Left cardiac atrium (tissue), 4 donors: Measurements from ENCODE around the gene PLCG1. TPM values are rescaled to one million over a fixed set of nuclear protein-coding genes. Genes with fewer than 3 reads are reported as not detected.

Experiments
- ATAC-seq, 2 donors: fragments of 200-7000 bp; cut with Tn5 transposase; one replicate each; pipeline ENCODE4 v1.9.1; 2020; ENCODE audit warnings: mild to moderate bottlenecking in 2 of 2, moderate library complexity in 2 of 2
- DNase-seq: peaks from one replicate; pipeline ENCODE4 v3.0.0-alpha.2; 2020
- intact Hi-C, 2 donors: fragments of 100-400 bp; cut with DNase I; formaldehyde crosslinking; loops; one replicate each; pipeline versions ENCODE4 v1.14.1 to v1.15.1; 2022 to 2023
- total RNA-seq, 2 donors: library from RNA; stranded (reverse); fragmentation: NEBNext Ultra II Directional; extraction: Animal tissue kit (Norgen Biotek cat#: 25700); gene quantifications; one replicate each; pipeline ENCODE4 v1.2.1, GENCODE V29; 2021
- donor health status: DM: no; HTN: yes; CAD: no.
- donor health status: DM: no; HTN: yes; CAD: no; lungs with severe emphysema.
- donor health status: DM: yes; HTN: yes; CAD: no.
- donor health status: Dilated cardiomyopathy.

Gene PLCG1
- total RNA-seq, 2 donors from 2014 or later: 40.0 to 64.8 TPM

GRCh38 chr20:41158082-41158625, 20.8 kb downstream of the PLCG1 start:
- DNase-seq: no peak
- intact Hi-C loops: no loop called here
- no peak for ATAC-seq

- ATAC-seq: no peak
- intact Hi-C loops: no loop called here
- DNase-seq: no peak
Measured at GRCh38 chr20:41159547-41159946, 22.2 kb downstream of the PLCG1 start.

GRCh38 chr20:41160686-41161085, 23.3 kb downstream of the PLCG1 start:
- intact Hi-C loops: no loop called here
- DNase-seq (no peak), ATAC-seq (no peak)

- intact Hi-C loops: no loop called here
- ATAC-seq: no peak
Measured at GRCh38 chr20:41161886-41162285, 24.5 kb downstream of the PLCG1 start.

GRCh38 chr20:41162396-41162795, 25.1 kb downstream of the PLCG1 start:
- ATAC-seq (no peak), DNase-seq (no peak)
- intact Hi-C loops: no loop called here

More at GRCh38 chr20:41161886-41162285, 24.5 kb downstream of the PLCG1 start:
- DNase-seq: no peak

DNA sequence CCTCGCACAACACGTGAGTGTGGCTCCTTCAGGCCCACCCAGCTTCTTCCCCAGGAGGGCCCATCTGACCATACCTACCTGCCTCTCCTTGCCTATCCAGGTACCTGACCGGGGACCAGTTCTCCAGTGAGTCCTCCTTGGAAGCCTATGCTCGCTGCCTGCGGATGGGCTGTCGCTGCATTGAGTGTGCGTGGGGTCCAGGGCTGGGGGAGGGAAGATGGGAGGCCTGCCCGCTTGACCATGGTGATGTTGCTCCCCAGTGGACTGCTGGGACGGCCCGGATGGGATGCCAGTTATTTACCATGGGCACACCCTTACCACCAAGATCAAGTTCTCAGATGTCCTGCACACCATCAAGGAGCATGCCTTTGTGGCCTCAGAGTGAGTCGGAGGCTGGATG, 26.5 kb downstream of the PLCG1 start:
- intact Hi-C loops: no loop called here
- ATAC-seq: no peak
- no peak for DNase-seq

DNA sequence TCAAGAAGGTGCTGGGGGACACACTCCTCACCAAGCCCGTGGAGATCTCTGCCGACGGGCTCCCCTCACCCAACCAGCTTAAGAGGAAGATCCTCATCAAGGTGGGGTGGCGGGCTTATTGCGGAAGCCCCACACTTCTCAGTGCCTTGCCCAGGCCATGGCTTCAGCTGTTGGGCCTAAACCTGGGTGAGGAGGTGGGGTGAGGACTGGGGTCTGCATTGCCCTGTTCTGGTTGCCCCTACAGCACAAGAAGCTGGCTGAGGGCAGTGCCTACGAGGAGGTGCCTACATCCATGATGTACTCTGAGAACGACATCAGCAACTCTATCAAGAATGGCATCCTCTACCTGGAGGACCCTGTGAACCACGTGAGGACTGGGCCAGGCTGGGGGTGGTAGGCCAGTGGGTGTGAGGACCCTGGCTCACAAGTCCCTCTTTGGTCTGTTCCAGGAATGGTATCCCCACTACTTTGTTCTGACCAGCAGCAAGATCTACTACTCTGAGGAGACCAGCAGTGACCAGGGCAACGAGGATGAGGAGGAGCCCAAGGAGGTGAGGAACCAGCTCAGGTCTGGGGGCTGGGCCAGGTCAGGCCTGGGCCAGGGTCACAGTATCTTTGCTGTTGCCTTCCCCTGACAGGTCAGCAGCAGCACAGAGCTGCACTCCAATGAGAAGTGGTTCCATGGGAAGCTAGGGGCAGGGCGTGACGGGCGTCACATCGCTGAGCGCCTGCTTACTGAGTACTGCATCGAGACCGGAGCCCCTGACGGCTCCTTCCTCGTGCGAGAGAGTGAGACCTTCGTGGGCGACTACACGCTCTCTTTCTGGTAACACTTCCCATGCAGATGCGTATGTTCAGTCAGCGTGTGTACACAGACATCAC, 27.9 kb downstream of the PLCG1 start:
- DNase-seq (no peak), ATAC-seq (no peak)
- intact Hi-C loops: no loop called here

DNA sequence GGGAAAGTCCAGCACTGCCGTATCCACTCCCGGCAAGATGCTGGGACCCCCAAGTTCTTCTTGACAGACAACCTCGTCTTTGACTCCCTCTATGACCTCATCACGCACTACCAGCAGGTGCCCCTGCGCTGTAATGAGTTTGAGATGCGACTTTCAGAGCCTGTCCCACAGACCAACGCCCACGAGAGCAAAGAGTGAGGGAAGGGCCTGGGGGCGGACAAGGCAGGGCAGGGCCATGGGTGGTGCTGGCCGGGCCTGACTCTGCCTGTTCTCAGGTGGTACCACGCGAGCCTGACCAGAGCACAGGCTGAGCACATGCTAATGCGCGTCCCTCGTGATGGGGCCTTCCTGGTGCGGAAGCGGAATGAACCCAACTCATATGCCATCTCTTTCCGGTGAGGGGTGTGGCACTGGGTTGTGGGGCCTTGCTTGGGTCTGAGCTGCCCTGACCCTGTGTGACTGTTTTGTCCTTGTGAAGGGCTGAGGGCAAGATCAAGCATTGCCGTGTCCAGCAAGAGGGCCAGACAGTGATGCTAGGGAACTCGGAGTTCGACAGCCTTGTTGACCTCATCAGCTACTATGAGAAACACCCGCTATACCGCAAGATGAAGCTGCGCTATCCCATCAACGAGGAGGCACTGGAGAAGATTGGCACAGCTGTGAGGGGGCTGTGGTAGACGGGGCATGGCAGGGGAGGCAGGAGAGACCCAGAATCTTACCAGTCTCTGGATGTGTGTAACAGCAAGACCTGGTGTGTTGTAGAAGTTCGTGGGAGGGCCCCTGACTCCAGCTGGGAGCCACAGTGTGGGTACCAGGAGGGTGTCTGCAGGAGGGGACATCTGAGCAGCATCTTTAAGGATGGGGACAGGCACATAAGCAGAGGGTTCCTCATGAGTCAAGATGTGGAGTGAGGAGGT, 29.1 kb downstream of the PLCG1 start:
- DNase-seq (no peak), ATAC-seq (no peak)
- intact Hi-C loops: no loop called here

GRCh38 chr20:41167118-41167470, 29.8 kb downstream of the PLCG1 start:
- no peak for ATAC-seq
- intact Hi-C loops: no loop called here

GRCh38 chr20:41167481-41168253, 30.3 kb downstream of the PLCG1 start:
- ATAC-seq (no peak), DNase-seq (no peak)
- intact Hi-C loops: no loop called here

More at GRCh38 chr20:41167118-41167470, 29.8 kb downstream of the PLCG1 start:
- no peak for DNase-seq

DNA sequence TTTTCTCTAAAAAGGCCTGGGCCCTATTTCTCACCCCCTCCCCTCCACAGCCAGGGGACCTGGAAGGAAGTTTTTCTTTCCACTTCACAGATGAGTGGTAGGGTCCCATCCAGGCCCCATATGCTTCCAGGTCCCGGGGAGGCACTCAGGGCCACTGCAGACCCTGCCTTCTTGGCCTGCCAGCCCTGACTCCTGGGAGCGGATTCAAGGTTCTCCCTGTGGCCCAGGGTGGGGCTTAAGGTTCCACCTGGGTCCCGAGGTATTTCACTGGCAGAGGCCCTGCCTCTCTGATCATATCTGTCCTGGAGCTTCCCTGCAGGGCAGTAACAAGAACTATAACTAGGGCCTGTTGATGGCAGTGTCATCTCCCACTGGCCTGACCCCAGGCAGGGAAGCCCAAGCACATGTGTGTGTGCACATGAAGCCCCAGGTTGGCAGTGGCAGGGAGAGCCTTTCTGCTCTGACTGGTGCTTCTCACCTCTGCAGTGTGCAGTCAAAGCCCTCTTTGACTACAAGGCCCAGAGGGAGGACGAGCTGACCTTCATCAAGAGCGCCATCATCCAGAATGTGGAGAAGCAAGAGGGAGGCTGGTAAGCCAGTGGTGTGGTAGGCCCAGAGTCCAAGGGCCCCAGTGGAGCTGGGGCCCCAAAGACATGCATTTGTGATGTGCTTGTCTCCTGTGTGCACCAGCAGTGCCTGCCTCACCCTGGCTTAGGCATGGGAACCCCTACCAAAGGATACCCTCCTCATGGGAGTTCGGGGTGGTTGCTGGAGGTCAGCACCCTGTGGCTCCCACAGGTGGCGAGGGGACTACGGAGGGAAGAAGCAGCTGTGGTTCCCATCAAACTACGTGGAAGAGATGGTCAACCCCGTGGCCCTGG, 31.2 kb downstream of the PLCG1 start:
- intact Hi-C loops: no loop called here
- ATAC-seq (no peak), DNase-seq (no peak)

GRCh38 chr20:41169162-41169690, 31.9 kb downstream of the PLCG1 start:
- no peak for ATAC-seq
- DNase-seq: no peak
- intact Hi-C loops: no loop called here

GRCh38 chr20:41169791-41170351, 32.5 kb downstream of the PLCG1 start:
- intact Hi-C loops: loop anchor here in 1 of 2 donors (10.0 kb wide), 1 partner anchor 245 kb away; no protein-coding TSS in a partner anchor
- peak in 1 of 2 donors; percentile 8 for ATAC-seq
- no peak for DNase-seq

- ATAC-seq (no peak), DNase-seq (no peak)
- intact Hi-C loops: loop anchor here in 1 of 2 donors (10.0 kb wide), 1 partner anchor 244 kb away; no protein-coding TSS in a partner anchor
Measured at GRCh38 chr20:41170386-41171105, 33.2 kb downstream of the PLCG1 start.

DNA sequence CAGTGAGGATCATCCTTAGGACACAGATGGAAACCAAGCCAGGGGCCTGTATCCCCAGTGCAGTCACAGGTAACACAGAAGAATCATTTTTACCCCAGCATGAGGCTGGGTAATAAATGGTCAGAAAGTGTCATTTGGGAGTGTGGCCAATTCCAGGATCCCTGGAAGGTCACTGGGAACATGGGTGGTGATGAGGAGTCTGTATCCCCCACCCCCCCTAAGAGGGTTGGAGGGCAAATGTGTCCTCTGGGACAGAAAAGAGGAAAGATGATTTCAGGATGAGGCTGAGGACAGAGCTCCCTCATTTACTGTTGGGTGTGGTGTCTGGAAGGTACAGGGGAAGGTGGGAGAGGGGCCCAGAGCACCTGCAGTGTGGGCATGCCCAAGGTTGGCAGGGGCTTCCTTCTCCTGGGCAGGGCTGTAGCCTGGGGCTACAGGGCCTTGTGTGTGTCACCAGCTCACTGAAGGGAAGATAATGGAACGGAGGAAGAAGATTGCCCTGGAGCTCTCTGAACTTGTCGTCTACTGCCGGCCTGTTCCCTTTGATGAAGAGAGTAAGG, 34.5 kb downstream of the PLCG1 start:
- no peak for DNase-seq
- intact Hi-C loops: loop anchor here (2.0 to 10.0 kb wide), 2 partner anchors 61 to 243 kb away; no protein-coding TSS in a partner anchor

More for the DNA sequence above, 34.5 kb downstream of the PLCG1 start:
- peak in 1 of 2 donors; percentile 1 for ATAC-seq
